IPS-15b (cell line): Measurements from ENCODE around the gene TBKBP1.

ENCODE experiments used
- H3K27me3 ChIP-seq: one replicate; pipeline ENCODE4 v1.6.1; 2013; ENCODE audit warnings: low read length; ENCODE audit not compliant: control insufficient read depth, insufficient read depth
- H3K36me3 ChIP-seq: one replicate; pipeline ENCODE4 v1.6.1; 2013; ENCODE audit warnings: low read length; ENCODE audit not compliant: control insufficient read depth, insufficient read depth
- H3K4me1 ChIP-seq: one replicate; pipeline ENCODE4 v1.6.1; 2013; ENCODE audit warnings: mild to moderate bottlenecking, low read length; ENCODE audit not compliant: control insufficient read depth, insufficient read depth
- H3K4me3 ChIP-seq: one replicate; pipeline ENCODE4 v1.5.1; 2013; ENCODE audit warnings: low read depth, low read length
- H3K9ac ChIP-seq: one replicate; pipeline ENCODE4 v1.6.1; 2013; ENCODE audit warnings: low read depth, mild to moderate bottlenecking, low read length
- H3K9me3 ChIP-seq: one replicate; pipeline ENCODE4 v1.6.1; 2013; ENCODE audit warnings: mild to moderate bottlenecking, low read length; ENCODE audit not compliant: control insufficient read depth, insufficient read depth

TBKBP1 gene

DNA sequence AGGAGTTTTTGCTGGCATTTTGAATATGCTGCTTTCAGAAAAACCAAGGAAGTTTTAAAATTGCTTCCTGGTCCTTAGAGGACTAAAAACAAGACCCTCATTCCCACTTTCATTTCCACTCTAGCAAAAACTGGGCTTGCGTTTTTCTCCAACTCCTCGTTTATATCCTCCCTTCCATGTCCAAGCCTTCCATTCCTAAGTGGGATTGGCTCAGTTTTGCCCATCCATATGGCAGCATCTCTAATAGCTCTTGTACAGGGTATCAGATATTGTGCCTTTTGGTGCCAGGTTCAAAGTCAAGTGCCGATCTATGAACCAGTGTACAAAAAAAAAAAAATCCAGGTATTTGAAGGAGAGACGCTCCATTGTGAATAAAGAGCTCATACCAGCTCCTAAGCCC lies 9.9 kb upstream of the TBKBP1 start:
- Histone ChIP-seq H3K36me3 (peaks cover 28% of the 10 kb centered on the region), H3K4me3 (no peak overlapping the region)

DNA sequence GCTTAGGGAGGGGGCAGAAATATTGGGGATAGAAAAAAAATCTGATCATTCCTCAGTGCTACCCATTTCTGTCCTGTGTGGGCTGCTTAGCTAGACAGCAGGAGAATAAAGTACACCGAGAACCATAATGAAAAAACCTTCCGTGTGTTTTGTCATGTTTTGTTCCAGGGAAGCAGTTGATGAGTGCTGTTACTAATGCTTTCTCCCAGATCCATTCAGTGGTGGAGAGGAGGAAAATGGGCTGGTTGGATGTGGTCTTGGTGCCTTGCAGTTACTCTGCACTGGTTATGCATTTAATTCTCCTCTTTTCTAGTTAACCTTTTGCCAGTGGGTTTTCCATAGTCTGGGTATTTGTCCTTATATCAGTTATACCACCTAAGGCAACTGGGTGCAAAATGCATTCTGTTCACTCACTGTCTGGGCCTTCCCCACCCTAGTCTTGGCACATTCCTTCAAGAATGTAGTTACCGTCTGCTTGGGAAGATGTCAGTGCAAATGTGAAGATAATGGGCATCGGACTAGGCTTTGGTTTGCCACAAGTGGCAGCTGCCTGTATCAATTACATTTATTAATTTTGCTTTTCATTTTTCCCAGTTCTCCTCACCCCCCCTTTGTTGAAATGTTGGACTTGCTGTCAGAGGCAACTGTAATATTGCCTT lies 9.3 kb upstream of the TBKBP1 start:
- Histone ChIP-seq H3K9ac (no peak overlapping the region), H3K4me1 (peaks cover 8% of the 10 kb centered on the region), H3K36me3 (peaks cover 23% of the 10 kb centered on the region), H3K4me3 (no peak overlapping the region), H3K27me3 (no peaks in the 10 kb centered on the region), H3K9me3 (no peaks in the 10 kb centered on the region)

More for the DNA sequence above, 9.9 kb upstream of the TBKBP1 start:
- Histone ChIP-seq H3K27me3 (no peaks in the 10 kb centered on the region), H3K4me1 (peaks cover 8% of the 10 kb centered on the region), H3K9me3 (no peaks in the 10 kb centered on the region), H3K9ac (no peak overlapping the region)

DNA sequence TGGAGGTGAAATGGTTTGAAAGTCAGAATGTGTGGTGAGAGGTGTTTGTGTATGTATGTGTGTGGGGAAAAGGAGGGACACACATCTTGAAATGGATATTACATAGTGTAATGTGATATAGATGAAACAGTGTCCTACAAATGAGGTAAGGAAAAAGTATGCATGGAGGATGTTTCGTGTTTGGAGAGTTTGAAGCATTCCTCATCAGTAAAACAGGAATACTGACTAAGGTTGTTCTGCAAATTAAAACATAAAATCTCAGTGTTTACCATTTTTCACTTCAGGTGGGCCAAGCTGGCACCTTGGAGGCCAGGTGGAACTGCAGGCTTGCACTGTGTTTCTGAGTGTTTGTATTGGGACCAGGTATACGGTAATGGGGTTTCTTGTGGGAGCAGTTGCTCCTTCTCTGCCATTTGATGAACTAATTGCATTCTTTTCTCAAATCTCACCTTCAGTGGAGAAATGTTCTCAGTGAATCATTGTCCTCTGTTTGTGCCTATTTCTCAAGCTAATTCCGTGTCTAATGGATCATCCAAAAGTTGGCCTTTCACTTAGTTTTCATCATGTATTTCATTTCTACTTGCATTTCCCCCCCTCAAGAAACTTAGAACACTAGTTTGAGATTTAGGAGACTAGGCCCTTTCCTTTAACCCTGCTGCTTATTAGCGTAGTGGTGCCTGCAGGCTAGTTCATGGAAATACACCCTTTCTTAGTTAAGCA lies 8.2 kb upstream of the TBKBP1 start:
- Histone ChIP-seq H3K4me3 (no peak overlapping the region), H3K27me3 (no peaks in the 10 kb centered on the region), H3K9me3 (no peaks in the 10 kb centered on the region), H3K4me1 (peaks cover 8% of the 10 kb centered on the region), H3K36me3 (peaks cover 14% of the 10 kb centered on the region), H3K9ac (no peak overlapping the region)

DNA sequence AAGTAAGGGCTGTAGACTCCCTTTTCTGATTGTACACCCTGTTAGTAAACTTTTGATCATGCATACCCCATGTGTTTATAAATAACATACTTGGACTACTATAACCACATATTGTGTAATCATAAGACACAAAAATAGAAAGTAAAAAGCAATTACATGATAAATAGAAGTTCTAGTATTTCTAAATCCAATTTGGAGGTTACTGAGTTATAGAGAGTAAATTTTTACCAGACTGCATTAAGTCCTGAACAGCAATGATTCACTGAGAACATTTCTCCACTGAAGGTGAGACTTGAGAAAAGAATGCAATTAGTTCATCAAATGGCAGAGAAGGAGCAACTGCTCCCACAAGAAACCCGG lies 7.7 kb upstream of the TBKBP1 start:
- Histone ChIP-seq H3K36me3 (peaks cover 12% of the 10 kb centered on the region), H3K27me3 (no peaks in the 10 kb centered on the region), H3K4me1 (peaks cover 8% of the 10 kb centered on the region)

DNA sequence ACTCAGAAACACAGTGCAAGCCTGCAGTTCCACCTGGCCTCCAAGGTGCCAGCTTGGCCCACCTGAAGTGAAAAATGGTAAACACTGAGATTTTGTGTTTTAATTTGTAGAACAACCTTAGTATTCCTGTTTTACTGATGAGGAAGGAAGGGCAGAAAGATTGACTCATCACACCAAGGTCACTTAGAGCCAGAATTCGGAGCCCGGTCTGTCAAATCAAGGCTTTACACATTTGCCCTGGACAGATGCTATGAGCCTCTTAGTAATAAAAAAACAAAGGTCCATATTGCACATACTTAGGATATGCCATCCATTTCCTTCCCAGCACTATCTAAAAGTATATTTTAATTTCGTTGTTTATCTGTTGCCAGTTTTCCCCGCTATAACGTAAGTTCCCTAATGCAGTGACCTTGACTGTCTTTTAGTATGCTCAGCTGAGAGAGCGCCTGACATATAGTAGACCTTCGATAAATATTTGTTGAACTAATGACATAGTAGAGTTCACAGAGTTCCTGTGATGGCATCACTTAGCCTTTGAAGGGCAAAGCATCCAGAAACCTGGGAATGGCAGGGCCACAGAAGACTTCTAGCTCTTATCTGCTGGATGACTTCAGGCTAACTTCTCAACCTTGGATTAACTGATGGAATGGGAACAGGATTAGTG lies 7.2 kb upstream of the TBKBP1 start:
- Histone ChIP-seq H3K9ac (no peak overlapping the region), H3K27me3 (no peaks in the 10 kb centered on the region), H3K9me3 (no peaks in the 10 kb centered on the region), H3K4me3 (no peak overlapping the region), H3K36me3 (peaks cover 9% of the 10 kb centered on the region), H3K4me1 (peaks cover 8% of the 10 kb centered on the region)

More for the DNA sequence above, 7.7 kb upstream of the TBKBP1 start:
- Histone ChIP-seq H3K9ac (no peak overlapping the region), H3K4me3 (no peak overlapping the region), H3K9me3 (no peaks in the 10 kb centered on the region)

DNA sequence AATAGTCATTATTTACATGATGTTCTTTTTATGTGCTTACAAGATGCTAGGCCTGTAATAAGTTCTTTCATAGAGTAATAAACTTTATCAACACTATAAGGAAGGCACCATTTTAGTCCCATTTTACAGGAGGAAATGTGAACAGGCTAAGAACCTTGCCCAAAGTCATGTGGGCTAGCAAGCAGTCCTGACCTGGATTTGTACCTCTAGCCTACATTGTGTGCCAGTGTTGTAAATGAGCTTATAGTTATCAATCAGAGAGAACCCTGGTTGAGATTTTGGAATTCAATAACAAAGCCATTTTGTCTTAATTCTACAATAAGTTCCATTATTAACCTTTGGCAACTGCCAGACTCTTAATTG lies 6.7 kb upstream of the TBKBP1 start:
- peaks cover 13% of the 10 kb centered on the region for H3K4me1 ChIP-seq
- no peak overlapping the region for H3K4me3 ChIP-seq
- no peaks in the 10 kb centered on the region for H3K27me3 ChIP-seq
- peaks cover 4% of the 10 kb centered on the region for H3K36me3 ChIP-seq
- H3K9ac ChIP-seq, result no peak overlapping the region
- no peaks in the 10 kb centered on the region for H3K9me3 ChIP-seq

DNA sequence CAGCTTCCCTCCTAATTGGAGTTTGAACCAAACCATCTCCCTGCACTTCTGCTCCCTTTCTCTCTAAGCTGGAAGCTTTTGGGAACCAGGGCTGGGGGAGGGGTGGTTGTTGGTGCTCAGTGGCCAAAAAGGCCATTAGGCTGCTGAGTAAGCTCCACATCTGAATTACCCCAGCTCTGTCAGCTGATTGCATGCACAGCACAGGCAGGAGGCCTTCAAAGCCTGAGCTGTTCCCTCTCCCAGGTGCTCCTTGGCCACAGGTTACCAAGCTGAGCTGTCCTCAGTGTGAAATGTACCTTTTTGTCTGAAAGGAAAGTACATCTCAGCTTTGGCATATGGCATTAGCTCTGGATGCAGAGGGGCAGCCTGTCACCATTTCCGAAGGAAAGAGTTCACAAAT lies 6.2 kb upstream of the TBKBP1 start:
- no peaks in the 10 kb centered on the region for H3K27me3 ChIP-seq
- H3K9me3 ChIP-seq, result no peaks in the 10 kb centered on the region
- peaks cover 17% of the 10 kb centered on the region for H3K4me1 ChIP-seq
- peak overlapping the region; percentile 55 for H3K9ac ChIP-seq
- H3K4me3 ChIP-seq, result no peak overlapping the region
- no peaks in the 10 kb centered on the region for H3K36me3 ChIP-seq

DNA sequence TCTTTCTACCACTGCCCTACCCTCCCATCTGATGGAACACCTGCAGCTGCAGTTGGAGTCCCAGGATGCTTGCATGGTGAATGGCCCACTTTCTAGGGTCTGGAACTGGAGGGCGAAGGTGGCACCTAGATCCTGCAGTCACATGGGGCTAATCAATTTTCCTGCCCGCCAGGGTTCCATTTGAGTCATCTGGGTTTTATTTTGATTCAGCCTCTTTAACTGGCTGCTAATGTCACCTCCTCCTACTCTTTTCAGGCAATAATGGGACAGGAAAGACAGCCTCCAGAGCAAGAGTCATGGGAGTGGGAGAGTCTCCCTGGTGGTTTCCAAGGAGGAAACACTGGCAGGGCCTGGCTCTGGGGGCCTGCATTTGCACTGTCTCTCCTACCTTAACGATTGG lies 3.8 kb upstream of the TBKBP1 start:
- Histone ChIP-seq H3K4me1 (peaks cover 23% of the 10 kb centered on the region), H3K4me3 (no peak overlapping the region)

DNA sequence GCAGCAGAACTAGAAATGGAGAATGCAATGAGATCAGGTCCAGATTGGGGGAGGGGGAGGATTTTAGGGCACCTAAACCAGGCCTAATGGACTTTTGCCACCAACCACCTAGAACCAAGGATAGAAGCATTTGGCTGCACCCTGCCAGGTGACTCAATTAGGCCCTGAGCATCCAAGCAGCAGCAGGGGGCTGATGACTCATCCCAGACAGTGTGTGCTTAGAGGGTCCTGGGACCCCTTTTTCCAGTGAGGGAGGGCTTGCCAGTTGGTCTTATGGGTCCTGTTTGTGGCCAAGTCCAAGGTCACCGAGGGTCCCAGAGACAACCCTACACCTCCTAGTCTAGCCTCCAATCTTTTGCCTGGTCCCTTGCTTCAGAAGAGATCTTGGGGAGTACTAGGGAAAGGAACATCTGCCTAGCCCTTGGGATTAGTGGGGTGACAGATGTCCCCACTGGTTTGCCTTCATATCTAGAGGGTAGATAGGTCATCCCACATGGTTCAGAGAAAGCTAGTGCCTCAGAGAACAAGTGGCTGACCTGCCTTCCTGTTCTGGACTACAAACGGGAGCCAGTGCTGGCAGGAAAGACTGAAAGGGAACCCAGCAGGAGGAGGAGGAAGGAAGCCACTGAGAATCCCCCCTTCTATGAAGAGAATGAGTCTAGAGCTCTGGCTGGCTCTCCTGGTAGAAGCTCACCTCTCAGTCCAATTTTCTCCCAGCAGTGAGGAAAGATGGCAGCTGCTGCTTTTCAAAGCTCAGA lies 1.6 kb upstream of the TBKBP1 start:
- Histone ChIP-seq H3K9ac (no peak overlapping the region), H3K36me3 (peaks cover 2% of the 10 kb centered on the region), H3K9me3 (no peaks in the 10 kb centered on the region), H3K4me1 (peaks cover 24% of the 10 kb centered on the region), H3K27me3 (peaks cover 3% of the 10 kb centered on the region), H3K4me3 (peak overlapping the region; percentile 24)

More for the DNA sequence above, 3.8 kb upstream of the TBKBP1 start:
- Histone ChIP-seq H3K9ac (no peak overlapping the region), H3K27me3 (no peaks in the 10 kb centered on the region), H3K36me3 (no peaks in the 10 kb centered on the region), H3K9me3 (no peaks in the 10 kb centered on the region)

DNA sequence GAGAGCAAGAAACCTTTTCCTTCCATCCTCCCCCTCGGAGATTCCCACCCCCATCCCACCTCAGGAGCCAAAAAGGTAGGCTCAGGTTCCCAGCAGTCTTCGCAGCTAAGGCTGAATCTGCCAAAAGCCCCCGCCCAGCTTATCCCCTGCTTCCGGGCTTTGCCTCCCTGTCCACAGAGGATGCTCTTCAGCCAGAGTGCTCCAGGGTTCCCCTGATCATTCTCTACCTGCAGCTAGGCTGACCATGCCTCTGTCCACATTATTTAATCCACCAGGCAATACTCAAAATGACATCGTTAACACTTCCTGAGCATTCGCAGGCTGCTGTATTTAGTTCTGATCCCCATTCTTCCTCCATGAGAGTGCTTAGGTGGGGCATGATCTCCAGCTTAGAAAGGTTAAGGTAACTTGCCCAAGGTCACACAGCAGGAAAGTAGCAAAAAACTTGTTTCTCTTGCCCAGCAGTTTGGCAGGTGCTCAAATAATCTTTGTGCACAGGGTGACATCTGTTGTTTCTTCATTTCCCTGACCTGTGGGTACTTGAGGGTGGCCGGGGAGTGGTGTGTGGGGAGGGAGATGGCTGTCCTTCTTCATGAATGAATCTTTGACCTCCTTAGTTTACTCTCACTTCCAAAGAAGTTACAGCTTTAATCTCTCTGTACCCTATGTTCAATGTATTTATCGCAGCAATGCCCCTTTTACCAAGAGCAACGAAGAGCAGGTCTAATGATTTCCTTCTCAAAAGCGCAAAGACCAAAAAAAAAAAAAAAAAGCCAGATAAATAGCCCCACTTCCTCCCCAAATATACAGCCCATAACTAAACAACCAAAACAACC lies 848 bp upstream of the TBKBP1 start:
- H3K9ac ChIP-seq, result peak overlapping the region; percentile 65
- H3K4me1 ChIP-seq, result peaks cover 18% of the 10 kb centered on the region
- H3K36me3 ChIP-seq, result peaks cover 2% of the 10 kb centered on the region
- no peaks in the 10 kb centered on the region for H3K9me3 ChIP-seq
- H3K4me3 ChIP-seq, result peak overlapping the region; percentile 58
- peaks cover 3% of the 10 kb centered on the region for H3K27me3 ChIP-seq
